Transverse colon (tissue), 4 donors: ENCODE data around the gene SEC14L6. TPM values are rescaled to one million over a fixed set of nuclear protein-coding genes. Genes with fewer than 3 reads are reported as not detected.
A peak's percentile ranks its signal among the peaks of the same experiment; 100 is the strongest.
"Not testable (repeated sequence)": the region's sequence is repeated elsewhere in the genome, so short reads cannot be mapped to it uniquely, and the experiment has no call there.

Experiments
- DNase-seq: peaks from one replicate; pipeline ENCODE4 v3.0.0-alpha.2; 2019
- H3K27ac ChIP-seq, 4 donors: fragments of 200-600 bp; sonication (generic); 2 replicates each; pipeline ENCODE4 v1.5.1; 2016 to 2018; ENCODE audit warnings: inconsistent platforms in 4 of 4
- H3K27me3 ChIP-seq: fragments of 200-600 bp; sonication (generic); 2 replicates; pipeline ENCODE4 v1.5.1; 2017; ENCODE audit warnings: inconsistent platforms
- H3K36me3 ChIP-seq, 4 donors: fragments of 200-600 bp; sonication (generic); 2 replicates each; pipeline ENCODE4 v1.5.1; 2017 to 2019; ENCODE audit warnings: inconsistent platforms in 4 of 4
- H3K4me1 ChIP-seq, 4 donors: fragments of 200-600 bp; sonication (generic); 2 replicates each; pipeline ENCODE4 v1.5.1; 2017 to 2020; ENCODE audit warnings: inconsistent platforms in 4 of 4
- H3K4me3 ChIP-seq, 4 donors: fragments of 200-600 bp; sonication (generic); 1 replicate in 1 of 4; 2 replicates in 3 of 4; pipeline versions ENCODE4 v1.5.1 to v1.6.1; 2017 to 2019; ENCODE audit warnings: inconsistent platforms in 4 of 4
- H3K9me3 ChIP-seq, 2 donors: fragments of 200-600 bp; sonication (generic); 2 replicates each; pipeline ENCODE4 v1.5.1; 2017 to 2019; ENCODE audit warnings: inconsistent platforms in 2 of 2
- EP300 ChIP-seq: sonication (generic); formaldehyde crosslinking; IDR thresholded peaks from one replicate; pipeline ENCODE4 v1.6.1; 2017; ENCODE audit warnings: antibody characterized with exemption, low read depth
- POLR2A ChIP-seq: fragments of 450-650 bp; IDR thresholded peaks from one replicate; pipeline ENCODE4 v1.6.1; 2016; ENCODE audit warnings: antibody characterized with exemption, mild to moderate bottlenecking, moderate library complexity
- POLR2AphosphoS5 ChIP-seq, 3 donors: sonication (generic); formaldehyde crosslinking; IDR thresholded peaks; one replicate each; pipeline ENCODE4 v1.6.1; 2016; ENCODE audit warnings: antibody characterized with exemption in 3 of 3
- WGBS, 2 donors: methylation state at CpG; one replicate each; pipeline ENCODE4 v1.1.5; 2018; ENCODE audit warnings: low coverage in 1 of 2; 5-methylcytosine and 5-hydroxymethylcytosine counted together
- in situ Hi-C, 4 donors: fragments of 200-750 bp; cut with MboI; loops; one replicate each; pipeline versions ENCODE4 v1.15.0 to v1.15.1; 2017; ENCODE audit warnings: low sequenced_read_pairs in 3 of 4, low pct_ligation_motif_present in 1 of 4, low pct_unique_long_range_greater_than_20kb in 1 of 4
- intact Hi-C: fragments of 100-400 bp; cut with DNase I; formaldehyde crosslinking; loops from one replicate; pipeline ENCODE4 v1.15.1; 2023; ENCODE audit warnings: low total_unique reads
- total RNA-seq, 4 donors: library from RNA; depleted of rRNA; stranded (reverse); fragments of >200 nt; gene quantifications; one replicate each; pipeline ENCODE4 v1.1.0, GENCODE V29; 2016
- TF ChIP-seq, protein P1 (sequence below), 5 experiments: fragments of 200-600 bp in 3 of 5; fragments of 450-650 bp in 2 of 5; sonication (generic) in 3 of 5; IDR thresholded peaks; 1 replicate in 2 of 5; 2 replicates in 3 of 5; pipeline ENCODE4 v1.5.1; 2016 to 2017; ENCODE audit warnings: antibody characterized with exemption in 5 of 5, inconsistent platforms in 3 of 5, mild to moderate bottlenecking in 2 of 5, moderate library complexity in 1 of 5

Gene SEC14L6
- total RNA-seq, 4 donors from 2014 or later, result 0.14 to 0.48 TPM; not detected in 2

DNA sequence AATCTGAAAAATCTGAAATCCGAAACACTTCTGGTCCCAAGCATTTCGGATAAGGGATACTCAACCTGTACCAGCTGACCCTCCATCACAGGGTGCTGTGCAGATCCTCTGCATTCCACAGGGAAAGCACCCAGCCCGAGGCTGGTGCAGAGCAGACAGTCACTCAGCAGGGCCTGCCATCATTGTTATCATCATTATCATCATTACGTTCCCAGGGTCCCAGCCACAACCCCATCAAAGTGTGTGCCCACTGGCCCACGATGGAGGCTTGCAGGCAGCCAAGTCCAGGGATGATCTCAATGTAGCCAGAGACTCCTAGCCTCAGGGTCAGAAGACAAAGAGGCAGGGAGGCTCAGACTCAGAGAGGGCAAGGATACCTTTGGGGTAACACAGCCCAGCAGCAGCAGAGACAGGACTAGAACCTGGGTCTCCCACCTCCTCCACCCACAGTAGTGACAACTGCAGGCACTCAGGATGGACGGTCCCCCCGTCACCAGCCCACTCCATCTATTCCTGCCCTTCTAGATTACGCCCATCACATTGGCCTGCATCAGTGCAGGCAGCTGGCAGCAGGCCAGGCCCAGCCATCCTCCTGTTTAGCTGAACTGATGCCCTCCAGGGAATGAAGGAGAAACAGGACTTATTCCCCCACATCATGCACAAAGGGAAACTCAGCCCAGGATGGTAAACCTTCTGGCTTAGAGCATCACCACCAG, 17.7 kb upstream of the SEC14L6 start:
- WGBS, 2 donors, result 76 to 86% methylated on average over 4 to 8 of the region's 8 CpGs
- Histone ChIP-seq H3K36me3 (no peaks in the 10 kb centered on the region), H3K27ac (no peak overlapping the region), H3K4me1 (peaks cover 0 to 8% (median 2%) of the 10 kb centered on the region in 4 donors), H3K9me3 (no peaks in the 10 kb centered on the region), H3K4me3 (no peak overlapping the region), H3K27me3 (no peaks in the 10 kb centered on the region)
- in situ Hi-C loops (no loop called here), intact Hi-C loops (no loop called here)
- TF ChIP-seq, protein P1, sequence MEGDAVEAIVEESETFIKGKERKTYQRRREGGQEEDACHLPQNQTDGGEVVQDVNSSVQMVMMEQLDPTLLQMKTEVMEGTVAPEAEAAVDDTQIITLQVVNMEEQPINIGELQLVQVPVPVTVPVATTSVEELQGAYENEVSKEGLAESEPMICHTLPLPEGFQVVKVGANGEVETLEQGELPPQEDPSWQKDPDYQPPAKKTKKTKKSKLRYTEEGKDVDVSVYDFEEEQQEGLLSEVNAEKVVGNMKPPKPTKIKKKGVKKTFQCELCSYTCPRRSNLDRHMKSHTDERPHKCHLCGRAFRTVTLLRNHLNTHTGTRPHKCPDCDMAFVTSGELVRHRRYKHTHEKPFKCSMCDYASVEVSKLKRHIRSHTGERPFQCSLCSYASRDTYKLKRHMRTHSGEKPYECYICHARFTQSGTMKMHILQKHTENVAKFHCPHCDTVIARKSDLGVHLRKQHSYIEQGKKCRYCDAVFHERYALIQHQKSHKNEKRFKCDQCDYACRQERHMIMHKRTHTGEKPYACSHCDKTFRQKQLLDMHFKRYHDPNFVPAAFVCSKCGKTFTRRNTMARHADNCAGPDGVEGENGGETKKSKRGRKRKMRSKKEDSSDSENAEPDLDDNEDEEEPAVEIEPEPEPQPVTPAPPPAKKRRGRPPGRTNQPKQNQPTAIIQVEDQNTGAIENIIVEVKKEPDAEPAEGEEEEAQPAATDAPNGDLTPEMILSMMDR (IDR thresholded peaks at IDR 0.05), result no peak
- no peak for TF ChIP-seq POLR2AphosphoS5 (IDR thresholded peaks at IDR 0.05)
- DNase-seq, result no peak

DNA sequence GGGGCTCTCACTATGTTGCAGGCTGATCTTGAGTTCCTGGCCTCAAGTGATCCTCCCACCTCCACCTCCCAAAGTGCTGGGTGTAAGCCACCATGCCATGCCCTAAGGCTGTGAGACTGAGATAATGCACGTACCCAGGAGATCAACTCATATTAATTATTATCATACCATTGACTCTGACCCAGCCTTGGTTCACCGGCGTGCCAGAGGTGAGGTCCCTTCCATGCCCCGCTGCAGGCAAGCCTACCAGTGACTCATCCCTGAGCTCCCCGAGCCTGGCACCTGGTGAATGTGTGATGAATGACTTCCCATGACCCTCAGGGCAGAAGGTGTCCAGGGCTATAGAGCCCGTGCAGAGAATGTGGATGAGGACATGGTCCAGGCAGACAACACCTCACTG, 15.8 kb upstream of the SEC14L6 start:
- no peaks in the 10 kb centered on the region for H3K27me3 ChIP-seq
- H3K36me3 ChIP-seq, result no peaks in the 10 kb centered on the region
- DNase-seq, result no peak
- H3K4me3 ChIP-seq, result no peak overlapping the region
- WGBS, 2 donors, result 67 to 78% methylated on average over 1 to 6 of the region's 6 CpGs
- no peaks in the 10 kb centered on the region for H3K9me3 ChIP-seq
- peaks cover 0 to 8% (median 2%) of the 10 kb centered on the region in 4 donors for H3K4me1 ChIP-seq
- in situ Hi-C loops, result no loop called here
- intact Hi-C loops, result no loop called here
- no peak overlapping the region for H3K27ac ChIP-seq
- TF ChIP-seq POLR2AphosphoS5 (IDR thresholded peaks at IDR 0.05) (no peak), POLR2A (no peak), EP300 (no peak)
- TF ChIP-seq, protein P1 (IDR thresholded peaks at IDR 0.05), result no peak

- no peaks in the 10 kb centered on the region for H3K27me3 ChIP-seq
- intact Hi-C loops (no loop called here), in situ Hi-C loops (no loop called here)
- H3K9me3 ChIP-seq, result no peaks in the 10 kb centered on the region
- no peaks in the 10 kb centered on the region for H3K36me3 ChIP-seq
- H3K4me1 ChIP-seq, result peaks cover 0 to 8% (median 2%) of the 10 kb centered on the region in 4 donors
- DNase-seq, result no peak
- TF ChIP-seq POLR2AphosphoS5 (IDR thresholded peaks at IDR 0.05) (no peak), EP300 (no peak), POLR2A (no peak)
- TF ChIP-seq, protein P1 (IDR thresholded peaks at IDR 0.05), result no peak
- 73% methylated on average over 10 of the region's 10 CpGs; no CpG with 5 or more reads in 1 of the 2 donors for WGBS, 2 donors
- no peak overlapping the region for H3K4me3 ChIP-seq
- no peak overlapping the region for H3K27ac ChIP-seq
Measured at GRCh38 chr22:30561402-30562189, 15.1 kb upstream of the SEC14L6 start.

GRCh38 chr22:30560643-30561202, 14.2 kb upstream of the SEC14L6 start:
- H3K27me3 ChIP-seq, H3K4me3 ChIP-seq, intact Hi-C loops, in situ Hi-C loops, DNase-seq, H3K4me1 ChIP-seq, H3K9me3 ChIP-seq, H3K36me3 ChIP-seq, H3K27ac ChIP-seq: not testable (repeated sequence)
- 80% methylated on average over 1 to 11 of the region's 11 CpGs for WGBS, 2 donors
- TF ChIP-seq, protein P1 (IDR thresholded peaks at IDR 0.05), result peak in 2 of 5 experiments; percentile 14 to 18
